Neural crest cell (in vitro differentiated cells): ENCODE results near the gene SMIM14. TPM values are rescaled to one million over a fixed set of nuclear protein-coding genes. Genes with fewer than 3 reads are reported as not detected.

Experiments used
- DNase-seq: peaks from one replicate; pipeline ENCODE4 v3.0.0; 2021; ENCODE audit warnings: low read depth, mixed read lengths, low spot score
- H3K27ac Mint-ChIP-seq: one replicate; pipeline ENCODE4 v1.8.0; 2021; ENCODE audit warnings: mild to moderate bottlenecking, mixed read lengths; ENCODE audit not compliant: unreplicated experiment
- H3K27me3 Mint-ChIP-seq: 2 replicates; pipeline ENCODE4 v1.8.0; 2021; ENCODE audit warnings: low read depth, mild to moderate bottlenecking, mixed read lengths
- H3K36me3 Mint-ChIP-seq: 2 replicates; pipeline ENCODE4 v1.8.0; 2021; ENCODE audit warnings: low read depth, mild to moderate bottlenecking, mixed read lengths
- H3K4me1 Mint-ChIP-seq: 2 replicates; pipeline ENCODE4 v1.8.0; 2021; ENCODE audit warnings: mixed read lengths
- H3K4me3 Mint-ChIP-seq: one replicate; pipeline ENCODE4 v1.8.0; 2021; ENCODE audit warnings: mild to moderate bottlenecking, mixed read lengths
- H3K9me3 Mint-ChIP-seq: 2 replicates; pipeline ENCODE4 v1.8.0; 2021; ENCODE audit warnings: mixed read lengths
- total RNA-seq: library from RNA; stranded (reverse); gene quantifications from 2 replicates; pipeline ENCODE4 v1.2.1, GENCODE V29; 2021
- TF ChIP-seq, protein P1 (sequence below): fragments of 200-600 bp; sonication (generic); conservative IDR thresholded peaks from 2 replicates; pipeline ENCODE4 v1.5.0; 2021; ENCODE audit warnings: antibody characterized with exemption, mild to moderate bottlenecking

Gene SMIM14
- total RNA-seq, 1 donor from 2014 or later: 7.9 TPM

DNA sequence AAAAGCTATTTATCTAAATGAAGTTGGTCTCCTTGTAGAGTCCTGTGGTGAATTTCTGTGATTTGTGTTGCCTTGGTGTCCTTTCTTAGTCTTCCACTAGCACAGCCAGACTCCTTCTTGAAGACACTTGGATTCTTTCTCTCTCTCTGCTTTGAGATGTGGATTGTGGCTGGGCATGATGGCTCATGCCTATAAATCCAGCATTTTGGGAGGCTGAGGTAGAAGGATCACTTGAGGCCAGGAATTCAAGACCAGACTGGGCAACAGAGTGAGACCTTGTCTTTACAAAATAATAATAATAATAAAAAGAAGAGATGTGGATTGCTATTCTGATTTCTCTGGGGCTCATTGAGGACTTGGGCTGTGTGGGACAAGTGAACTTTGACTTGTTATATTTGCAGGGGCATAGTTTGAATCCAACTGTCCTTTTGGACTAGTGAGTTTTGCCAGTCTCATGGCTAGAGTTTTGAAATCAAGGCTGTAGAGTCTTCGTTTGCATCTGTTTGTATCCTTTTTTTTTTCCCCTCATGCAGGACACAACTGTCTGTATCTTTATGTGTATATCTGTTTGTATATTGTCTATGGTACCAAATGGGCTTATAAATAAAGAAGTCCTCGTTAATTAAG lies 11.1 kb upstream of the SMIM14 start:
- DNase-seq: no peak
- H3K4me1 Mint-ChIP-seq: no peaks in the 10 kb centered on the region
- no peaks in the 10 kb centered on the region for H3K36me3 Mint-ChIP-seq
- no peaks in the 10 kb centered on the region for H3K9me3 Mint-ChIP-seq
- no peaks in the 10 kb centered on the region for H3K27me3 Mint-ChIP-seq
- H3K4me3 Mint-ChIP-seq: no peak overlapping the region
- TF ChIP-seq, protein P1, sequence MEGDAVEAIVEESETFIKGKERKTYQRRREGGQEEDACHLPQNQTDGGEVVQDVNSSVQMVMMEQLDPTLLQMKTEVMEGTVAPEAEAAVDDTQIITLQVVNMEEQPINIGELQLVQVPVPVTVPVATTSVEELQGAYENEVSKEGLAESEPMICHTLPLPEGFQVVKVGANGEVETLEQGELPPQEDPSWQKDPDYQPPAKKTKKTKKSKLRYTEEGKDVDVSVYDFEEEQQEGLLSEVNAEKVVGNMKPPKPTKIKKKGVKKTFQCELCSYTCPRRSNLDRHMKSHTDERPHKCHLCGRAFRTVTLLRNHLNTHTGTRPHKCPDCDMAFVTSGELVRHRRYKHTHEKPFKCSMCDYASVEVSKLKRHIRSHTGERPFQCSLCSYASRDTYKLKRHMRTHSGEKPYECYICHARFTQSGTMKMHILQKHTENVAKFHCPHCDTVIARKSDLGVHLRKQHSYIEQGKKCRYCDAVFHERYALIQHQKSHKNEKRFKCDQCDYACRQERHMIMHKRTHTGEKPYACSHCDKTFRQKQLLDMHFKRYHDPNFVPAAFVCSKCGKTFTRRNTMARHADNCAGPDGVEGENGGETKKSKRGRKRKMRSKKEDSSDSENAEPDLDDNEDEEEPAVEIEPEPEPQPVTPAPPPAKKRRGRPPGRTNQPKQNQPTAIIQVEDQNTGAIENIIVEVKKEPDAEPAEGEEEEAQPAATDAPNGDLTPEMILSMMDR: no peak
- H3K27ac Mint-ChIP-seq: no peak overlapping the region

DNA sequence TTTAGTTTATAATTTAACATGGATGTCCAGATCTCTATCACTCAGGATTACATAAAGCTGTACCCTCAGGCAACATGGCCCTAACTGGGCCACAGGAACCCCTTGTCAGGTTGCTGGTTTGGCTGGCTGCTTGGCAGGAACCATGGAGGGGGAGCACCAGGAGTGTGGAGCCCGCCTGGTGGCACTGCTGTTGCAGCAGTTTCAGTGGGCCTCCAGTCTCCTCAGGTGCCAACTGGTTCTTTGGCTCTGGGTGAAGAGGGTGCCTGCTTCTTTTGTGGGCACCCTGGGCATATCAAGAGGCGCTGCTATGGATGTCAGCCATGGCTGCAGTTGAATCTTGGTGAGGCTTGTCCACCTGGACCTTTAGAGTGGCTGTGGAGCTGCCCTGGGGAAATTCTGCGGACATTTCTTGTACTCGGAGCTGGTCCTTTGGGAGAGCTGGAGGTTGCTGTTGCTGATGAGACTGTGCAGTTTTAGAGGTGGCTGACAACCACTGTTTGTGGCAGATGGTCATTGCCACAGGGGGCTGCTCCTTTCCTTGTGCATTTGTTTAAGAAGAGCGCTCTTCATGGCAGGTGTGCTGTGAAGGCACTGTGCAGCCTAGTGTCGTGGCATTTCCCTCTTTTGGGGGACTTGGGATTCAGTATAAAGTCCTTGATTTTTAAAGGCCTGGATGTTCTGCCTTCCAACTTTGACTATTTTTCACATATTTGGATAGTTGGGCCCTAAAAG lies 10.3 kb upstream of the SMIM14 start:
- H3K27ac Mint-ChIP-seq: peak overlapping the region; percentile 57
- H3K36me3 Mint-ChIP-seq: no peaks in the 10 kb centered on the region
- H3K4me3 Mint-ChIP-seq: no peak overlapping the region
- DNase-seq: no peak
- no peaks in the 10 kb centered on the region for H3K27me3 Mint-ChIP-seq
- H3K9me3 Mint-ChIP-seq: no peaks in the 10 kb centered on the region
- no peaks in the 10 kb centered on the region for H3K4me1 Mint-ChIP-seq
- TF ChIP-seq, protein P1: no peak

DNA sequence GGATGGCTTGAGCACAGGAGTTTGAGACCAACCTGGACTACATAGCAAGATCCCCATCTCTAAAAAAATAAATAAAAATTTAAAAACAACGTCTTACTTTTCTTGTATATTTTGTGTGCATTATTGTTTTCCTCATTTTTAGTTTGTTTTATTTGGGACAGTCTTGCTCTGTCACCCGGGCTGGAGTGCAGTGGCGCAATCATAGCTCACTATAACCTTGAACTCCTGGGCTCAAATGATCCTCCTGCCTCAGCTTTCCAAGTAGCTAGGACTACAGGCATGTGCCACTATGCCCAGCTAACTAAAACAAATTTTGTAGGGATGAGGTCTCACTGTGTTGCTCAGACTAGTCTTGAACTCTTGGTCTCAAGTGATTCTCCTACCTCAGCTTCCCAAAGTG lies 9.5 kb upstream of the SMIM14 start:
- no peak overlapping the region for H3K27ac Mint-ChIP-seq
- H3K9me3 Mint-ChIP-seq: no peaks in the 10 kb centered on the region
- H3K4me1 Mint-ChIP-seq: no peaks in the 10 kb centered on the region
- TF ChIP-seq, protein P1: no peak
- no peaks in the 10 kb centered on the region for H3K27me3 Mint-ChIP-seq
- no peak overlapping the region for H3K4me3 Mint-ChIP-seq
- DNase-seq: no peak
- H3K36me3 Mint-ChIP-seq: no peaks in the 10 kb centered on the region

DNA sequence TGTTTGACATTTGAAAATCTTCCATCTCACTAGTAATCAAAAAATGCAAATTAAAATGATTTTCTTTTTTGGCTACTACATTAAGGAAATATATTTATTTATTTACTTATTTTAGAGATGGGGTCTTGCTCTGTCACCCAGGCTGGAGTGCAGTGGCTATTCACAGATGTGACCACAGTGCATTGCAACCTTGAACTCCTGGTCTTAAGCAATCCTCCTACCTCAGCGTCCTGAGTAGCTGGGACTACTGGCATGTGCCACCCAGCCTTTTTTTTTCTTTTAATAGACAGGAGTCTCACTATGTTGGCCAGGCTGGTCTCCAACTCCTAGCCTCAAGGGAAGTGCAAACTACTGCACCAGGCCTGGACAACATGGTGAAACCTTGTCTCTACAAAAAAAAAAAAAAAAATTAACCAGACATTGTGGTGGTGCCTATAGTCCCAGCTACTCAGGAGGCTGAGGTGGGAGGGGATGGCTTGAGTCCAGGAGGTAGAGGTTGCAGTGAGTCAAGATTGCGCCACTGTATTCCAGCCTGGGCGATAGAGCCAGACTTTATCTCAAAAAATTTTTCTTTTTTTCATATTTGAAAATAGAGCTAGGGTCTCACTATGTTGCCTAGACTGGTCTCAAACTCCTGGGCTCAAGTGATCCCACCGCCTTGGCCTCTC lies 4.4 kb upstream of the SMIM14 start:
- H3K4me3 Mint-ChIP-seq: no peak overlapping the region
- H3K27ac Mint-ChIP-seq: no peak overlapping the region
- H3K4me1 Mint-ChIP-seq: peaks cover 17% of the 10 kb centered on the region

DNA sequence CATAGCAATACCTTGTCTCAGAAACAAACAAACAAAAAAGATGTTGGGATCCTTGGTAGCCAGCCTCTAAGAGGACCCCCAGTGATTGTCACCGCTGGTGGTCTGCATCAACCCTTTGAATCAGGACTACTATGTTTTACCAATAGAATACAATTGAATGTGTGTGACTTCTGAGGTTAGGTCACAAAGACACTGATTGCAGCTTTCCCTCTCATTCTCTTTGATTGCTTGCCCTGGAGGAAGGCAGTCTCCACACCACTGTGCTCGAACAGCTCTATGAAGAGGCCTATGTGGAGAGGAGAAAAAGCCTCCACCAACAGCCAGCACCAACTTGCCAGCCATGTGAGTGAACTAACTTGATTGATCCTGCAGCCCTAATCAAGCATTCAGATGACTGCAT lies 2.8 kb upstream of the SMIM14 start:
- Mint-ChIP-seq H3K4me3 (peak overlapping the region; percentile 79), H3K4me1 (peaks cover 25% of the 10 kb centered on the region), H3K36me3 (no peaks in the 10 kb centered on the region), H3K9me3 (no peaks in the 10 kb centered on the region), H3K27me3 (peaks cover 2% of the 10 kb centered on the region), H3K27ac (no peak overlapping the region)
- TF ChIP-seq, protein P1: no peak
- no peak for DNase-seq

More for the DNA sequence above, 4.4 kb upstream of the SMIM14 start:
- peaks cover 2% of the 10 kb centered on the region for H3K27me3 Mint-ChIP-seq
- TF ChIP-seq, protein P1: no peak
- H3K9me3 Mint-ChIP-seq: no peaks in the 10 kb centered on the region
- no peaks in the 10 kb centered on the region for H3K36me3 Mint-ChIP-seq
- DNase-seq: no peak
